H7 (cell line): ENCODE measurements around the gene SPRY4. TPM values are rescaled to one million over a fixed set of nuclear protein-coding genes. Genes with fewer than 3 reads are reported as not detected.
"Not testable (repeated sequence)": the region's sequence is repeated elsewhere in the genome, so short reads cannot be mapped to it uniquely, and the experiment has no call there.

Experiments used
- DNase-seq: peaks from one replicate; pipeline ENCODE4 v3.0.0; 2012
- H3K27me3 ChIP-seq: 2 replicates; pipeline ENCODE4 v1.6.0; 2011; ENCODE audit warnings: mild to moderate bottlenecking, low read length; ENCODE audit not compliant: control insufficient read depth, insufficient read depth
- H3K36me3 ChIP-seq: replicated peaks from 2 replicates; pipeline ENCODE4 v1.5.1; 2011; ENCODE audit warnings: low read length; ENCODE audit not compliant: control insufficient read depth, insufficient read depth
- H3K4me3 ChIP-seq: 2 replicates; pipeline ENCODE4 v1.5.1; 2011; ENCODE audit warnings: low read depth, mild to moderate bottlenecking, control low read depth, low read length, moderate library complexity; ENCODE audit not compliant: insufficient read depth
- total RNA-seq: library from RNA; depleted of rRNA; stranded (reverse); fragments of >200 nt; shearing (Covaris generic); gene quantifications from 2 replicates; pipeline ENCODE4 v1.2.3, GENCODE V29; 2014

The SPRY4 gene
- total RNA-seq, 1 experiment from 2014 or later = 71.7 TPM

- no peak for DNase-seq
- peaks cover 4% of the 10 kb centered on the region for H3K36me3 ChIP-seq
- H3K27me3 ChIP-seq = no peaks in the 10 kb centered on the region
- H3K4me3 ChIP-seq = no peak overlapping the region
These were observed 24.1 kb downstream of the SPRY4 start for GRCh38 chr5:142300677-142301076.

- Histone ChIP-seq H3K27me3 (no peaks in the 10 kb centered on the region), H3K36me3 (peaks cover 4% of the 10 kb centered on the region), H3K4me3 (no peak overlapping the region)
- DNase-seq = no peak
These were observed 26.0 kb downstream of the SPRY4 start for GRCh38 chr5:142298789-142299188.

DNA sequence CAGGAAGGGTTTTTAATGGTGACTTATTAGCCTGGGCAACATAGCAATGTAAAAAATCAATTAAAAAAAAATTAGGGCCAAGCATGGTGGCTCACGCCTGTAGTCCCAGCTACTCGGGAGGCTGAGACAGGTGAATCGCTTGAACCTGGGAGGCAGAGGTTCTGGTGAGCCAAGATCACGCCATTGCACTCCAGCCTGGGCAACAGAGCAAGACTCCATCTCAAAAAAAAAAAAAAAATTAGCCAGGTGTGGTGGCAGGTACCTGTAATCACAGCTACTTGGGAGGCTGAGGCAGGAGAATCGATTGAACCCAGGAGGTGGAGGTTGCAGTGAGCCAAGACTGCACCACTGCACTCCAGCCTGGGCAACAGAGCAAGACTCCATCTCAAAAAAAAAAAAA lies 27.0 kb downstream of the SPRY4 start:
- not testable (repeated sequence) for H3K27me3 ChIP-seq, H3K36me3 ChIP-seq, DNase-seq, H3K4me3 ChIP-seq

GRCh38 chr5:142296914-142297417 lies 27.9 kb downstream of the SPRY4 start:
- Histone ChIP-seq H3K27me3 (no peaks in the 10 kb centered on the region), H3K4me3 (no peak overlapping the region), H3K36me3 (peaks cover 3% of the 10 kb centered on the region)
- DNase-seq = no peak

GRCh38 chr5:142295960-142296860 lies 28.6 kb downstream of the SPRY4 start:
- no peak for DNase-seq

GRCh38 chr5:142295084-142295758 lies 29.6 kb downstream of the SPRY4 start:
- H3K36me3 ChIP-seq = peaks cover 5% of the 10 kb centered on the region
- no peak overlapping the region for H3K4me3 ChIP-seq
- H3K27me3 ChIP-seq = no peaks in the 10 kb centered on the region
- DNase-seq = peak; percentile 69

More at GRCh38 chr5:142295960-142296860, 28.6 kb downstream of the SPRY4 start:
- Histone ChIP-seq H3K4me3 (no peak overlapping the region), H3K27me3 (no peaks in the 10 kb centered on the region), H3K36me3 (peaks cover 5% of the 10 kb centered on the region)

DNA sequence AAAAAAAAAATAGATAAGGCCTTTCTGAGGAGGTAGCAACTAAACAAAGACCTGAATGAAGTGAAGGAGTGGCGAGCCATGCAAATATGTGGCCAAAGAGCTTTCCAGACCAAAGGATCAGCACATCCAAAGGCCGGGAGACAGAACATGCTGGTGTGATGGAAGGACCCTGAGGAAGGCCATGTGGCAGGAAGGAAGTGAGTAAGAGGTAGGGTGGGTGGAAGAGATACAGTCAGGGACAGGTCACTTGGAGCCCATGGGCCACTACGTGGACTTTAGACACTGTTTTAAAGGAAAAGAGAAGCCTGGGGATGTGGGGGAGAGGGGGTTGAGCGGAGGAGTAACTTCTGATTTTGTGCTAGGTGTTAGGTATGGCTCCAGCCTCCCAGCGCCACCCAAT lies 31.3 kb downstream of the SPRY4 start:
- DNase-seq = peak; percentile 1
- Histone ChIP-seq H3K4me3 (no peak overlapping the region), H3K36me3 (peaks cover 7% of the 10 kb centered on the region), H3K27me3 (no peaks in the 10 kb centered on the region)

- H3K4me3 ChIP-seq = no peak overlapping the region
- peak; percentile 0 for DNase-seq
- H3K36me3 ChIP-seq = peaks cover 7% of the 10 kb centered on the region
- H3K27me3 ChIP-seq = no peaks in the 10 kb centered on the region
These were observed 32.0 kb downstream of the SPRY4 start for GRCh38 chr5:142292808-142293207.

GRCh38 chr5:142292249-142292648 lies 32.6 kb downstream of the SPRY4 start:
- peaks cover 7% of the 10 kb centered on the region for H3K36me3 ChIP-seq
- no peak overlapping the region for H3K4me3 ChIP-seq
- DNase-seq = no peak
- H3K27me3 ChIP-seq = no peaks in the 10 kb centered on the region

- Histone ChIP-seq H3K36me3 (peaks cover 7% of the 10 kb centered on the region), H3K27me3 (no peaks in the 10 kb centered on the region), H3K4me3 (no peak overlapping the region)
- no peak for DNase-seq
These were observed 34.1 kb downstream of the SPRY4 start for GRCh38 chr5:142290577-142291299.

DNA sequence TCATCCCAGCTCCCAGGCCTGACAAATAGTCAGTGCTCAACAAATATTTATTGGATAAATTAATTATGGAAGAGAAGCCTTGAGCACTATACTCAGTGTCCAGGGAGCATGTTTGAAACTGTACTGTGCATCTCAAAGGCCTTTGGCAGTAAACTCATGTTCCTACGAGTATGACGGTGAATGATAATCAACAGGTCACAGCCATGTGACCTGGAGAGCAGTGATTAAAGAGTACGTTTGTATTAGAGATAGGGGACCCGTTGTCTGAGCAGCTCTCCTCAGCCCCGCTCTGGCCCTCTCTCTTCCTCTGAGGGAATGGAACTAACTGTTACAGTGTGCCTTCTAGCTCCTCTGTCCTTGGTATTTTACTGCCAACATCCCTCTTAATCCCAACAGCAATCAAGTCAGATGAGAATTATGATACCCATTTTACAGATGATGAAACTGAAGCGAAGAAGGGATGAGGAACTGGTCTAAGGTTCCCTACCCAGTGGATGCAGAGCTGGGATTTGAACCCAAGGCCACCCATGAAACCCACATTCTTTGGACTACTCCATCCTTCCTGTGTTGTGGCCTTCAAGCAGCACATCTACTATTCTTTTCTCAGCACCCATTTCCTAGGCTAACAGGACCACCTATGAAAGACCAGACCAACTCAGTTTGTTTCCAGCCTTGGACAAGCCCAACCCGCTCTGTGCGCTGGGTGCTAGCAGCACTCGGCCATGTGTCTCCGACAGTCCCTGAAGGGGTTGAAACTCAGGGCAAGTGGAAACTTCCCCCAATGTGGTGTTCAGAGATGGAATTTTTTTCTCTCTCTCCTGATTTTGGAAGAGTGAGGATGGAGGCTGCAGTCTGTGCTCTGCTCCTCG lies 34.9 kb downstream of the SPRY4 start:
- DNase-seq = no peak
- H3K27me3 ChIP-seq = no peaks in the 10 kb centered on the region
- H3K36me3 ChIP-seq = peaks cover 7% of the 10 kb centered on the region
- H3K4me3 ChIP-seq = no peak overlapping the region

GRCh38 chr5:142287973-142288313 lies 36.9 kb downstream of the SPRY4 start:
- Histone ChIP-seq H3K36me3 (peaks cover 7% of the 10 kb centered on the region), H3K27me3 (no peaks in the 10 kb centered on the region), H3K4me3 (no peak overlapping the region)

GRCh38 chr5:142287096-142287972 lies 37.5 kb downstream of the SPRY4 start:
- Histone ChIP-seq H3K36me3 (peaks cover 7% of the 10 kb centered on the region), H3K4me3 (no peak overlapping the region), H3K27me3 (no peaks in the 10 kb centered on the region)
- peak; percentile 32 for DNase-seq

More at GRCh38 chr5:142287973-142288313, 36.9 kb downstream of the SPRY4 start:
- no peak for DNase-seq
